ENCODE measurements around the gene ZBTB8A.

DNA sequence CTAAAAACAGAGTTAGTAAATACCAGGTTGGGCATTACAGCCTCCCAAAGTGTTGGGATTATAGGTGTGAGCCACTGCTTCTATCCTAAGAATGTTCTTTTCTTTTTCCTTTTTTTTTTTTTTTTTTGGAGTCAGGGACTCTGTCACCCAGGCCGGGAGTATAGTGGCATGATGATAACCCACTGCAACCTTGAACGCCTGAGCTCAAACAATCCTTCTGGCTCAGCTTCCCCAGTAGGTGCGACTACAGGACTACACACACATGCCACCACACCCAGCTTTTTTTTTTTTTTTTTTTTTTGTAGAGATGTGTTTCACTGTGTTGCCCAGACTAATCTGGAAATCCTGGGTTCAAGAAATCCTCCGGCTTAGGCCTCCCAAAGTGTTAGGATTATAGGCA, 105.2 kb downstream of the ZBTB8A start:
- TF ChIP-seq, protein P1, sequence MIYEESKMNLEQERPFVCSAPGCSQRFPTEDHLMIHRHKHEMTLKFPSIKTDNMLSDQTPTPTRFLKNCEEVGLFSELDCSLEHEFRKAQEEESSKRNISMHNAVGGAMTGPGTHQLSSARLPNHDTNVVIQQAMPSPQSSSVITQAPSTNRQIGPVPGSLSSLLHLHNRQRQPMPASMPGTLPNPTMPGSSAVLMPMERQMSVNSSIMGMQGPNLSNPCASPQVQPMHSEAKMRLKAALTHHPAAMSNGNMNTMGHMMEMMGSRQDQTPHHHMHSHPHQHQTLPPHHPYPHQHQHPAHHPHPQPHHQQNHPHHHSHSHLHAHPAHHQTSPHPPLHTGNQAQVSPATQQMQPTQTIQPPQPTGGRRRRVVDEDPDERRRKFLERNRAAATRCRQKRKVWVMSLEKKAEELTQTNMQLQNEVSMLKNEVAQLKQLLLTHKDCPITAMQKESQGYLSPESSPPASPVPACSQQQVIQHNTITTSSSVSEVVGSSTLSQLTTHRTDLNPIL (CRISPR knock-in tag; IDR thresholded peaks at IDR 0.05; ENCODE audit: low read depth), result no peak
- TF ChIP-seq ESRRG (CRISPR knock-in tag; IDR thresholded peaks at IDR 0.05), result no peak
- no peak for TF ChIP-seq OSR1 (CRISPR knock-in tag; IDR thresholded peaks at IDR 0.05)
- no peak for TF ChIP-seq ZFP3 (CRISPR knock-in tag; IDR thresholded peaks at IDR 0.05)
- no peak for TF ChIP-seq ISL1 (CRISPR knock-in tag; IDR thresholded peaks at IDR 0.05)
- no peak for TF ChIP-seq PATZ1 (CRISPR knock-in tag; IDR thresholded peaks at IDR 0.05; ENCODE audit: borderline replicate concordance)
- no peak for TF ChIP-seq ZC3H10 (CRISPR knock-in tag; IDR thresholded peaks at IDR 0.05)

All from SK-N-SH treated with all-trans-retinoic acid at 6 μM for 48 hours (cell line).